Mesendoderm (in vitro differentiated cells): ENCODE measurements around the gene ATPAF1.
"Not testable (repeated sequence)": the region's sequence is repeated elsewhere in the genome, so short reads cannot be mapped to it uniquely, and the experiment has no call there.

Experiments used
- DNase-seq: peaks from one replicate; pipeline ENCODE4 v3.0.0; 2013
- H2AK5ac ChIP-seq: 2 replicates; pipeline ENCODE4 v1.6.1; 2013; ENCODE audit warnings: low read length, inconsistent platforms
- H2BK120ac ChIP-seq: 2 replicates; pipeline ENCODE4 v1.6.1; 2013; ENCODE audit warnings: low read depth, mild to moderate bottlenecking, low read length, moderate library complexity, mixed read lengths
- H2BK15ac ChIP-seq: replicated peaks from 2 replicates; pipeline ENCODE4 v1.6.1; 2013; ENCODE audit warnings: low read depth, mild to moderate bottlenecking, moderate library complexity
- H2BK5ac ChIP-seq: 2 replicates; pipeline ENCODE4 v1.6.1; 2013; ENCODE audit warnings: low read length, inconsistent platforms
- H3K18ac ChIP-seq: 2 replicates; pipeline ENCODE4 v1.6.1; 2013; ENCODE audit warnings: mild to moderate bottlenecking, low read length, mixed read lengths
- H3K23ac ChIP-seq: one replicate; pipeline ENCODE4 v1.6.1; 2013; ENCODE audit warnings: low read length
- H3K27ac ChIP-seq: 2 replicates; pipeline ENCODE4 v1.5.1; 2013; ENCODE audit warnings: low read depth, mild to moderate bottlenecking, inconsistent platforms, low read length, moderate library complexity
- H3K27me3 ChIP-seq: 2 replicates; pipeline ENCODE4 v1.6.1; 2013; ENCODE audit warnings: low read length, control low read depth, mild to moderate bottlenecking, inconsistent platforms; ENCODE audit not compliant: insufficient read depth, poor library complexity
- H3K36me3 ChIP-seq: 2 replicates; pipeline ENCODE4 v1.6.1; 2013; ENCODE audit warnings: low read length, inconsistent platforms; ENCODE audit not compliant: control insufficient read depth, insufficient read depth
- H3K4ac ChIP-seq: one replicate; pipeline ENCODE4 v1.6.1; 2013; ENCODE audit warnings: low read depth, mild to moderate bottlenecking, low read length, moderate library complexity
- H3K4me1 ChIP-seq: 2 replicates; pipeline ENCODE4 v1.6.1; 2013; ENCODE audit warnings: low read depth, low read length, inconsistent platforms; ENCODE audit not compliant: control insufficient read depth
- H3K4me2 ChIP-seq: 2 replicates; pipeline ENCODE4 v1.6.1; 2013; ENCODE audit warnings: low read length
- H3K4me3 ChIP-seq: 2 replicates; pipeline ENCODE4 v1.5.1; 2013; ENCODE audit warnings: mild to moderate bottlenecking, low read length
- H3K56ac ChIP-seq: one replicate; pipeline ENCODE4 v1.6.1; 2013; ENCODE audit warnings: low read length
- H3K79me1 ChIP-seq: 2 replicates; pipeline ENCODE4 v1.6.1; 2013; ENCODE audit warnings: low read length, inconsistent platforms
- H3K79me2 ChIP-seq: 2 replicates; pipeline ENCODE4 v1.6.1; 2013; ENCODE audit warnings: mild to moderate bottlenecking, low read length; ENCODE audit not compliant: control insufficient read depth, insufficient read depth
- H3K9ac ChIP-seq: 2 replicates; pipeline ENCODE4 v1.6.1; 2013; ENCODE audit warnings: low read length, inconsistent platforms
- H4K5ac ChIP-seq: one replicate; pipeline ENCODE4 v1.6.1; 2013; ENCODE audit warnings: low read length
- H4K8ac ChIP-seq: one replicate; pipeline ENCODE4 v1.6.1; 2013; ENCODE audit warnings: low read depth, mild to moderate bottlenecking, control low read depth, low read length, moderate library complexity
- WGBS: extraction: QIAGEN DNeasy Blood & Tissue Kit; methylation state at CpG from one replicate; pipeline ENCODE4 v1.1.7; 2013; ENCODE audit warnings: low lambda C conversion rate, missing lambda C conversion rate; ENCODE audit not compliant: insufficient coverage; ENCODE audit errors: extremely low coverage; 5-methylcytosine and 5-hydroxymethylcytosine counted together

The ATPAF1 gene

GRCh38 chr1:46653405-46653958 lies 14.7 kb downstream of the ATPAF1 start:
- H2AK5ac ChIP-seq: no peak overlapping the region
- no peak overlapping the region for H3K18ac ChIP-seq
- no peak overlapping the region for H2BK120ac ChIP-seq
- WGBS: no CpG with 5 or more reads among the region's 2 CpGs
- no peak overlapping the region for H3K56ac ChIP-seq
- H4K5ac ChIP-seq: no peak overlapping the region
- no peak for DNase-seq
- H3K79me1 ChIP-seq: no peaks in the 10 kb centered on the region
- no peak overlapping the region for H3K4ac ChIP-seq
- H3K4me1 ChIP-seq: no peaks in the 10 kb centered on the region
- H3K23ac ChIP-seq: no peak overlapping the region
- H4K8ac ChIP-seq: no peak overlapping the region
- H2BK5ac ChIP-seq: no peak overlapping the region
- H3K27me3 ChIP-seq: no peaks in the 10 kb centered on the region
- no peaks in the 10 kb centered on the region for H3K36me3 ChIP-seq
- no peak overlapping the region for H3K27ac ChIP-seq
- no peaks in the 10 kb centered on the region for H3K79me2 ChIP-seq
- no peak overlapping the region for H3K4me3 ChIP-seq
- H2BK15ac ChIP-seq: no peak overlapping the region
- H3K9ac ChIP-seq: no peak overlapping the region
- H3K4me2 ChIP-seq: no peak overlapping the region

GRCh38 chr1:46652321-46653100 lies 15.7 kb downstream of the ATPAF1 start:
- no peak for DNase-seq
- Histone ChIP-seq H3K9ac (no peak overlapping the region), H3K79me2 (no peaks in the 10 kb centered on the region), H3K79me1 (no peaks in the 10 kb centered on the region), H3K27ac (no peak overlapping the region), H2BK5ac (no peak overlapping the region), H3K4me1 (no peaks in the 10 kb centered on the region), H3K4ac (no peak overlapping the region), H3K27me3 (no peaks in the 10 kb centered on the region), H4K5ac (no peak overlapping the region), H3K4me2 (no peak overlapping the region), H3K4me3 (no peak overlapping the region), H2BK120ac (no peak overlapping the region), H3K36me3 (no peaks in the 10 kb centered on the region), H4K8ac (no peak overlapping the region), H3K18ac (no peak overlapping the region), H2AK5ac (no peak overlapping the region), H3K56ac (no peak overlapping the region), H3K23ac (no peak overlapping the region), H2BK15ac (no peak overlapping the region)
- WGBS: no CpG with 5 or more reads among the region's 6 CpGs

- H2BK5ac ChIP-seq, H3K4me1 ChIP-seq, H4K8ac ChIP-seq, H3K4me3 ChIP-seq, H3K18ac ChIP-seq, H3K23ac ChIP-seq, H3K4ac ChIP-seq, H2BK15ac ChIP-seq, H3K79me2 ChIP-seq, H3K4me2 ChIP-seq, H3K9ac ChIP-seq, H2AK5ac ChIP-seq, DNase-seq, H4K5ac ChIP-seq, H3K56ac ChIP-seq, H2BK120ac ChIP-seq, H3K79me1 ChIP-seq, H3K36me3 ChIP-seq, H3K27me3 ChIP-seq, H3K27ac ChIP-seq: not testable (repeated sequence)
- WGBS: no CpG with 5 or more reads among the region's 3 CpGs
Observed at GRCh38 chr1:46651152-46651551, 17.0 kb downstream of the ATPAF1 start.

GRCh38 chr1:46650491-46650890 lies 17.7 kb downstream of the ATPAF1 start:
- no peak overlapping the region for H2AK5ac ChIP-seq
- no peaks in the 10 kb centered on the region for H3K79me2 ChIP-seq
- no peak overlapping the region for H3K27ac ChIP-seq
- H3K9ac ChIP-seq: no peak overlapping the region
- no peak overlapping the region for H3K18ac ChIP-seq
- H3K56ac ChIP-seq: no peak overlapping the region
- no peak overlapping the region for H3K4me2 ChIP-seq
- no peak overlapping the region for H3K23ac ChIP-seq
- H2BK15ac ChIP-seq: no peak overlapping the region
- no peaks in the 10 kb centered on the region for H3K27me3 ChIP-seq
- no peak overlapping the region for H4K5ac ChIP-seq
- no peak for DNase-seq
- no peaks in the 10 kb centered on the region for H3K36me3 ChIP-seq
- WGBS: no CpG with 5 or more reads among the region's 3 CpGs
- H3K4me3 ChIP-seq: no peak overlapping the region
- no peak overlapping the region for H2BK5ac ChIP-seq
- no peak overlapping the region for H2BK120ac ChIP-seq
- no peaks in the 10 kb centered on the region for H3K79me1 ChIP-seq
- no peak overlapping the region for H4K8ac ChIP-seq
- H3K4me1 ChIP-seq: no peaks in the 10 kb centered on the region
- H3K4ac ChIP-seq: no peak overlapping the region

- Histone ChIP-seq H3K4ac (no peak overlapping the region), H2AK5ac (no peak overlapping the region), H2BK5ac (no peak overlapping the region), H2BK15ac (no peak overlapping the region), H3K23ac (no peak overlapping the region), H4K5ac (no peak overlapping the region), H3K9ac (no peak overlapping the region), H3K56ac (no peak overlapping the region), H3K4me1 (no peaks in the 10 kb centered on the region), H3K36me3 (no peaks in the 10 kb centered on the region), H3K27ac (no peak overlapping the region), H3K27me3 (no peaks in the 10 kb centered on the region), H3K18ac (no peak overlapping the region), H4K8ac (no peak overlapping the region), H3K79me1 (no peaks in the 10 kb centered on the region), H3K4me2 (no peak overlapping the region), H3K79me2 (no peaks in the 10 kb centered on the region), H3K4me3 (no peak overlapping the region), H2BK120ac (no peak overlapping the region)
- no peak for DNase-seq
- no CpG with 5 or more reads among the region's 2 CpGs for WGBS
Observed at GRCh38 chr1:46649764-46650163, 18.4 kb downstream of the ATPAF1 start.

- no CpG with 5 or more reads among the region's 3 CpGs for WGBS
- H4K8ac ChIP-seq: no peak overlapping the region
- H4K5ac ChIP-seq: no peak overlapping the region
- no peaks in the 10 kb centered on the region for H3K27me3 ChIP-seq
- H3K36me3 ChIP-seq: no peaks in the 10 kb centered on the region
- H3K79me2 ChIP-seq: no peaks in the 10 kb centered on the region
- no peak overlapping the region for H3K27ac ChIP-seq
- no peak overlapping the region for H3K4ac ChIP-seq
- H3K79me1 ChIP-seq: no peaks in the 10 kb centered on the region
- no peaks in the 10 kb centered on the region for H3K4me1 ChIP-seq
- H2AK5ac ChIP-seq: no peak overlapping the region
- no peak overlapping the region for H3K9ac ChIP-seq
- H3K23ac ChIP-seq: no peak overlapping the region
- H3K4me3 ChIP-seq: no peak overlapping the region
- H2BK15ac ChIP-seq: no peak overlapping the region
- H3K56ac ChIP-seq: no peak overlapping the region
- no peak overlapping the region for H2BK120ac ChIP-seq
- no peak overlapping the region for H3K4me2 ChIP-seq
- DNase-seq: no peak
- no peak overlapping the region for H2BK5ac ChIP-seq
- no peak overlapping the region for H3K18ac ChIP-seq
Observed at GRCh38 chr1:46647611-46648010, 20.6 kb downstream of the ATPAF1 start.
